Activated naive CD4-positive, alpha-beta T cell treated with anti-CD3 and anti-CD28 coated beads, Interleukin-2, amount 10 ng/mL, durations not matched to agents 7 days and 5 days (primary cell): ENCODE results near the gene KCNJ2.

Source experiments
- CTCF ChIA-PET: fragments of 350-600 bp; sonication (Branson Sonifier 250); formaldehyde crosslinking; loops from one replicate; lab custom pipeline; 2021; ENCODE audit warnings: antibody characterized with exemption; lab: Charles Lee
- DNase-seq: peaks from one replicate; pipeline ENCODE4 v3.0.0-alpha.2; 2020
- H3K27ac Mint-ChIP-seq: one replicate; pipeline ENCODE4 v1.8.0; 2021; ENCODE audit warnings: mild to moderate bottlenecking, moderate library complexity, mixed read lengths
- H3K27me3 Mint-ChIP-seq: one replicate; pipeline ENCODE4 v1.8.0; 2021; ENCODE audit warnings: mild to moderate bottlenecking, mixed read lengths
- H3K36me3 Mint-ChIP-seq: one replicate; pipeline ENCODE4 v1.8.0; 2021; ENCODE audit warnings: mixed read lengths
- H3K4me1 Mint-ChIP-seq: one replicate; pipeline ENCODE4 v1.8.0; 2021; ENCODE audit warnings: mixed read lengths
- H3K4me3 Mint-ChIP-seq: one replicate; pipeline ENCODE4 v1.8.0; 2021; ENCODE audit warnings: mild to moderate bottlenecking, moderate library complexity, mixed read lengths
- H3K9me3 Mint-ChIP-seq: one replicate; pipeline ENCODE4 v1.8.0; 2021; ENCODE audit warnings: mixed read lengths

KCNJ2 gene

DNA sequence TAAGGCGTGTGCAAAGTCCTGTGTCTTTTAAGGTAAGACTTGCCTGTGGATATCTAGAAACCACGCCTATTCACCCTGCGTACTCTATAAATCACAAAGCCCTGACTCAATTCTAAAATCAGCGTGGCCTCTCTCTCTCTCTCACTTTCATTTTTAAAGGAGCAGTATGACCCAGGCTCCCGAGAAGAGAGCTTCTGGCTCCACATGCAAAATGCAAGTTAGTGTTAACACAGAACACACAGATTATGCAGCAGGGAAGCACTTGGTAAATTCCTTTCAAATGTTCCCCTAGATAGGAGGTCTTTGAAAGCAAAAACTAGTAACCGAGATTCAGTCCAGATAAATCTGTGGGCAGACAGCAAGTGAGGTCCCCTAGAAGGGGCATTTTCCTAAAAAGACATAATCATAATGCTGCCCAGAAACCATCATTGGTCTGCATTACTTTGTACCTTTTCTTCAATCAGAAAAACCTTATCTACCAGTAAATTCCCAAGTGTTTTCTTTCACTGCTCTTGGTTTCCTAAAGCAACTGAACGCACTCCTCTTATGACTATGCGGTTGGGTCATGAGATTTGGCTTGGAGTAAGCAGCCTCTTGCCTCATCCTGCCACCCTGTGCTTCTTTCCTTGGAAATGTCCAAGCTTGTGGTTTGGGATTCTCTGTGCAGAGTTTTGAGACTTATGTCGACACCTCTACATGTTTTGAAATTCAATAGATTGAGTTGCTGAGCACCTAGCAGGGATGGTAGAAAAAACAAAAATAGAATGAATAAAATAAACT, 31.7 kb upstream of the KCNJ2 start:
- Mint-ChIP-seq H3K36me3 (no peaks in the 10 kb centered on the region), H3K27me3 (peaks cover 4% of the 10 kb centered on the region), H3K27ac (no peak overlapping the region), H3K4me3 (peak overlapping the region; percentile 19), H3K9me3 (no peaks in the 10 kb centered on the region), H3K4me1 (peaks cover 10% of the 10 kb centered on the region)
- CTCF ChIA-PET = interaction anchor here (0.9 kb wide), 1 partner anchor 530 kb away, joined by 3 read pairs; no protein-coding TSS in a partner anchor
- peak; percentile 32 for DNase-seq

DNA sequence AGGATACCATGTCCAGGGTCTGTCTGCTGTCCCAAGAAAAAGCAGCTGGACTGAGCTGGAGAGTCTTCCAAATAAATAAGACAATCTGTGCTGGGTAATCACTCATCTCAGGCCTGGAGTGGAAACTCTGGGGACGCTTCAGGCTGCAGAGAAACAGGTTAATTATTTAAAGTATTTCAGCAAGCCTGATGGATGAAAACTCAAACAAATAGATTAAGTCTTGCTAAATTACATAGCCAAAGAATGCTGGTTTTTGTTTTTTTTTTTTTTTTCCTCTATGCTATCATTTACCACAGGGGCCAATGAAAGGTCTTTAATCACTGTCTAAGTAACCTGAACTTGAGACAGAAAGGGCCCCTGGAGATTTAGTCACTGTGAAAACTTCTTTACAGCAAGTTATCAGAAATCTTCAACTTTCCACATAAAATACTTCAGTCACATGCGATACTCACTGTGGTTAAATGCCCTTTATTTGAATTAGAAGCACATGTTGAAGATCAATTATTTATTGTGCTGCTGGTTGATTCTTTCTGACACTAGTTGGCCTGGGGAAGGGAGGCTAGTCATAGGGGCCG, 31.0 kb upstream of the KCNJ2 start:
- CTCF ChIA-PET = no interaction called here
- Mint-ChIP-seq H3K27ac (no peak overlapping the region), H3K36me3 (no peaks in the 10 kb centered on the region), H3K27me3 (peaks cover 4% of the 10 kb centered on the region), H3K4me1 (peaks cover 10% of the 10 kb centered on the region), H3K9me3 (no peaks in the 10 kb centered on the region), H3K4me3 (no peak overlapping the region)
- no peak for DNase-seq

DNA sequence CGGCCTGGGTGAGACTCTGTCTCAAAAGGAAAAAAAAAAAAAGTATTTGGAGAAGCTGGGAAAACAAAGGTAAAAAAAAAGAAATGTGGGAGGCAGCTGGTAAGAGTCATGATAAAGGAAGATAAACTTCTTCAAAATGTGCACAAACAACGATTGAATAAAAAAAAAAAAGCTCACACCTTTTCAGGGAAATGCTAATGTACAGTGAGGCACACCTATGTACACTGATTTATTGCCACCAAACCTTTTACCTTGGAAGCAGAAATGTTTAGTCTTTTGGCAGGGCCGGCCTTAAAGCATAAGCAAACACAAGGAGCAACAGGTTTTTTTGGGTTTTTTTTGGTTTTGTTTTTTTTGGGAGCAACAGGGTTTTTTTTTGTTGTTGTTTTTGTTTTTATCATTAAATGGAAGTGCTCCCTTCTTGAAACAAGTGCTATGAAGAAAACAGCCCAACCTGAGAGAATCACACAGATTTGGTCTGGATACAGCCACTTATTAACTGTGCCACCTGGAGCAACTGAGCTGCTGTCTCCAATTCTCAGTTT, 29.8 kb upstream of the KCNJ2 start:
- CTCF ChIA-PET = interaction anchor here (1.0 kb wide), 1 partner anchor 533 kb away, joined by 4 read pairs; no protein-coding TSS in a partner anchor
- no peak overlapping the region for H3K4me3 Mint-ChIP-seq
- no peak overlapping the region for H3K27ac Mint-ChIP-seq
- peaks cover 4% of the 10 kb centered on the region for H3K27me3 Mint-ChIP-seq
- no peak for DNase-seq
- peaks cover 10% of the 10 kb centered on the region for H3K4me1 Mint-ChIP-seq
- no peaks in the 10 kb centered on the region for H3K9me3 Mint-ChIP-seq
- H3K36me3 Mint-ChIP-seq = no peaks in the 10 kb centered on the region

DNA sequence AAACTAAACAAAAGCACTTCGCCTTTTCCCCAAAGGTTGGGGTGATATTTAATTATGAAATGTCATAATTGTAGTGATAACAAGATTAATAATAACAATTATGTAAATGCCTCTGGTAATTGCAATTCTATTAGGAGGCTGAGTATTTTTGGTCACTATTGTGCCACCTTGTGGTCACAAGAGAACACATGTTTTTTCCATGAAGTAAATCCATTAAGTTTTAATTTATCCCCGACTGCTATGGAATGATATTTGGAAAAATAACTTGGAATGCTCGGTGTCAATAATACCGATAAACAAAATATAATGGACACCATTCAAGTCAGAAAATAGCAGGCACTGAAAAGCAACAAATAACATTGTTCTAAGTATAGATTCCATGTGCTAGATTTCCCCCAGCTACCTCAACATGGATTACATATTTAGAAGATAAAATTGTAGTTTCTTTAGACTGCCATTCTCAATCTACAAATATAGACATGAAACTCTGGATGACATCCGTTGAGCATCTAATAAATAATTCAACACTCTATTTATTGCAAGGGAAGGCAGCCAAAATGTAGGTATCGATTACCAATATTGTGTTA, 25.0 kb upstream of the KCNJ2 start:
- DNase-seq = no peak
- no peak overlapping the region for H3K27ac Mint-ChIP-seq
- no peaks in the 10 kb centered on the region for H3K4me1 Mint-ChIP-seq
- H3K27me3 Mint-ChIP-seq = no peaks in the 10 kb centered on the region
- H3K4me3 Mint-ChIP-seq = no peak overlapping the region
- H3K36me3 Mint-ChIP-seq = no peaks in the 10 kb centered on the region
- CTCF ChIA-PET = interaction anchor here (0.7 to 1.6 kb wide), 4 partner anchors 24 to 576 kb away, joined by 3 to 6 read pairs (median 4); no protein-coding TSS in a partner anchor
- no peaks in the 10 kb centered on the region for H3K9me3 Mint-ChIP-seq

DNA sequence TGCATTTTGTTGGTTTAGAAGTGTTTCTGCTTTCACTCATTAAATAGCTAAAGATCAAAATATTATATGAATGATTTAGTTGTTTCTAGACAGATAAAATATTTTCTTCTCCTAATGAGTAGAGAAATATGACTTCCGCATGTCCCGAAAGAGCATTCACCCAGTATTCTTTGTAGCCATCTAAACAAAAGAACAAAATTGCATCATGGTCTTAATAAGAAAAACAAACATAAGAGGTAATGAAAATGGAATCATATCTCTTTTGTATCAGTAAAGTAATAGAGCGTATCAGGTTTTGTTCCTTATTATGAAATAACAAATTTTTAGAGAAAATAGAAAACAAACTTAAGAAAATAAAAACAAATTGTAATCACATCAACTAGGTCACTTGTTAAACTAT, 16.1 kb upstream of the KCNJ2 start:
- CTCF ChIA-PET = no interaction called here
- Mint-ChIP-seq H3K36me3 (no peaks in the 10 kb centered on the region), H3K27me3 (no peaks in the 10 kb centered on the region), H3K4me1 (no peaks in the 10 kb centered on the region), H3K4me3 (no peak overlapping the region), H3K27ac (no peak overlapping the region), H3K9me3 (no peaks in the 10 kb centered on the region)
- no peak for DNase-seq

DNA sequence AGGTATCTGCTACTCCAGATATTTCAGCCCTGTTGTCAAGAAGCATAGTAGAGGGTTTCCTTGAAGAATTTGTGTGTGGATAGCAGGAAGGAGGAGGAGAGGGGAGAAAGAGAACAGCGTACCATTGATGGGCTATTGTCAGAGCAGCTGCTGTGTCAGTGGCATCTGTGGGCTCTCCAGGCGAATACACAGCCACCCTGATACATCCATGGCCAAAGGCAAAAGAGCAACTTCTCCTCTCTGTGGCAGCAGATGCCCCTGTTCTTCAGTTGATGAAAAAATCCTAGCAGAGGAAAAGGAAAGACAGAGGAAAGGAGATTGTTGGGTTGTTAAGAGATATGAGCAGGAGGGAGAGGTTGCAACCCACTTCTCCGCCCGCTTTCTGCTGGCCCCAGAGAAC, 12.2 kb upstream of the KCNJ2 start:
- Mint-ChIP-seq H3K27ac (no peak overlapping the region), H3K9me3 (no peaks in the 10 kb centered on the region), H3K36me3 (no peaks in the 10 kb centered on the region), H3K4me1 (no peaks in the 10 kb centered on the region), H3K4me3 (no peak overlapping the region), H3K27me3 (peaks cover 4% of the 10 kb centered on the region)
- CTCF ChIA-PET = no interaction called here
- DNase-seq = no peak

DNA sequence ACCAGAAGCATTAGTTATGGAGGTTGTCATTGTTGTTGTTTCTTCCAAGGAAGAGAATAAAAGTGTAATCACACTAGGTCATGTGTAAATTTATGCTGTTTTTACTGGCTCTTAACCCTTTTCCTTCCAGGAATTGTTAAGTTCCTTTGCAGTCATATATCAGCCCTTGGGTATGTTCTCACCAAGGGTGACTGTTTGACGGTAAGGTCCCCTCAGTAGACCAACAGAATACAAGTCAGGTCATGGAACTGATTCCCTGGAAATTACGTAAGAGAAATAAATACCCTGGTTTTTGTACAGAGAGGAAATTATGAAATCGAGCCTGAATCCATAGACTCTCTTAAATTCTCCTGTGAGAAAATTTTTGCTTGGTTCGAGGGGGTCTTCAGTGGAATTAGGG, 11.2 kb upstream of the KCNJ2 start:
- CTCF ChIA-PET = no interaction called here
- Mint-ChIP-seq H3K9me3 (no peaks in the 10 kb centered on the region), H3K36me3 (no peaks in the 10 kb centered on the region), H3K27ac (no peak overlapping the region), H3K4me1 (no peaks in the 10 kb centered on the region), H3K4me3 (no peak overlapping the region), H3K27me3 (peaks cover 4% of the 10 kb centered on the region)
- no peak for DNase-seq

DNA sequence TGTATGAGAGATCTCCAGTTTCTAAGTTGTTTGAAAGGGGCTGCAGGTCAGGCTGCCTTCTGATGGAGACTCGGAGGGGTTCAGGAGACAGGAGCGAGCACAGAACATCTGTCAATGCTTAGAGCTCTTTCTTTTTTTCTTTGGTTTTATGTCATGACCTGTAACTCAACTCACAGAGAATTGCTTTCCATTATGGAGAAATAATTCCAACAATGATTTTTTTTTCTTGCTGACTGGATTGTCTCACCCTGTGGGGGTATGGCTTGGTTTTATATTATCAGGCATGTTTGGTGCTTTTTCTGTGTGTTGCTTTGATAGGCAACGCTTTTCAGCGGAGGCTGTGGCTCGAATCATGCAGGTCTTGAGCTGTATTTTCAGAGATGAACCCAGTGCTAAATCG, 10.7 kb upstream of the KCNJ2 start:
- H3K4me3 Mint-ChIP-seq = no peak overlapping the region
- no peaks in the 10 kb centered on the region for H3K9me3 Mint-ChIP-seq
- H3K36me3 Mint-ChIP-seq = no peaks in the 10 kb centered on the region
- H3K27ac Mint-ChIP-seq = no peak overlapping the region
- DNase-seq = no peak
- peaks cover 4% of the 10 kb centered on the region for H3K27me3 Mint-ChIP-seq
- H3K4me1 Mint-ChIP-seq = no peaks in the 10 kb centered on the region
- CTCF ChIA-PET = no interaction called here

DNA sequence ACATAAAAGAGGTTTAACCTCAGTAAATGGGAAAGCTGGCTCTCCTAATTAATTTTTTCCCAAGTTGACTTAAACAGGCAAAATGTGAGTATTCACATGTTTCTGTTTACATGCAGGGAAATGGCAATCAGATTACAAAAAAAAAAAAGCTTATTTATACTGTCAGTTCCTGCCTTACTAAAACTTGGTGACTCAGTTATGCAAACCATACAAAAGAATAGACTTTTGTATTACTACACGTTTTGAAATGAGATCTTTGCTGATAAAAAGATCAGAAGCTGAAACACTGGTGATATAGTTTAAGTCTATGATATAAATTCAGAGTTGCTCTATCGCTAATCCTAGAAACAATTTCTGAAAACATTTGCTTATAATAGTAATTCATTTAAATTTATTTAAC, 9.4 kb upstream of the KCNJ2 start:
- CTCF ChIA-PET = no interaction called here
- H3K27ac Mint-ChIP-seq = no peak overlapping the region
- H3K4me1 Mint-ChIP-seq = no peaks in the 10 kb centered on the region
- no peak for DNase-seq
- H3K27me3 Mint-ChIP-seq = peaks cover 4% of the 10 kb centered on the region
- no peak overlapping the region for H3K4me3 Mint-ChIP-seq
- no peaks in the 10 kb centered on the region for H3K9me3 Mint-ChIP-seq
- no peaks in the 10 kb centered on the region for H3K36me3 Mint-ChIP-seq

DNA sequence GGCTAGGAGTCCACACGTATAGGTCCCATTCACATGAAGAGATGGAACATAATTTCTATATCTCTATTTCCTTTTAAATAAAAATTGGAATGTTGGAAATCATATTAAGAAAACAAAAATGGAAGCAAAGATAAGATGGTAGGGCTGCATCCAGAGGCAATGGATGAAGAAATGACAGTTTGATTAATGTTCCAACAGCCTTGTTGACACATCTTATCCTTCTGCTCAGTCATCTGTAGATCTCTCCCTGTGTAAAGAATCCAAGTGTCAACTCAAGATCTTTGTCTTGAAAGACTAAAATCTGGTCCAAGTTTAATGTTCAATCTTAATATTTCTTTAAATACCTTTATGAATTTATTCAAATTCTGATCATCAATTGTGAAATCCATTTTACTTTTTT, 7.8 kb upstream of the KCNJ2 start:
- H3K36me3 Mint-ChIP-seq = no peaks in the 10 kb centered on the region
- CTCF ChIA-PET = no interaction called here
- no peak overlapping the region for H3K4me3 Mint-ChIP-seq
- H3K27ac Mint-ChIP-seq = no peak overlapping the region
- no peaks in the 10 kb centered on the region for H3K9me3 Mint-ChIP-seq
- no peak for DNase-seq
- H3K27me3 Mint-ChIP-seq = peaks cover 4% of the 10 kb centered on the region
- H3K4me1 Mint-ChIP-seq = no peaks in the 10 kb centered on the region

DNA sequence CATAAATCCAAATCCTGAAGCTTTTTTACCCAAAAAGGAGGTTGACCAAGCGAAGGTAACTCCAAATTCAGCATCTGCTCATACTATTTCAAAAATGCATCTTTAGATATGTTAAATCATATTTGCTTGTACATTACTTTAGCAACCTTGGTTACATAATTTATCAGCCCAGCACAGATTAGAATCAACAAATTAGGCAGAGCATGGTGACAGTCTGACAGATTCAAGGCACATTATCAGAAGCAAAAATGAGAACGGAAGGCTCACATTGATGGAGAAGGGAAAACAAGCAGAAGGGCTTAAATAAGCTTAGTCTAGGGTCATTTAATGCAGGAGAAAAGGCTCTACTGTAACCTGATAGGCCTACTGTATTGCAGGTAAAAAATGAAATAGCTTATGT, 3.9 kb upstream of the KCNJ2 start:
- H3K27ac Mint-ChIP-seq = no peak overlapping the region
- H3K27me3 Mint-ChIP-seq = peaks cover 34% of the 10 kb centered on the region
- H3K36me3 Mint-ChIP-seq = no peaks in the 10 kb centered on the region
- DNase-seq = no peak
- no peaks in the 10 kb centered on the region for H3K9me3 Mint-ChIP-seq
- H3K4me3 Mint-ChIP-seq = no peak overlapping the region
- peaks cover 20% of the 10 kb centered on the region for H3K4me1 Mint-ChIP-seq
- CTCF ChIA-PET = interaction anchor here (1.0 kb wide), 1 partner anchor 559 kb away, joined by 3 read pairs; no protein-coding TSS in a partner anchor

DNA sequence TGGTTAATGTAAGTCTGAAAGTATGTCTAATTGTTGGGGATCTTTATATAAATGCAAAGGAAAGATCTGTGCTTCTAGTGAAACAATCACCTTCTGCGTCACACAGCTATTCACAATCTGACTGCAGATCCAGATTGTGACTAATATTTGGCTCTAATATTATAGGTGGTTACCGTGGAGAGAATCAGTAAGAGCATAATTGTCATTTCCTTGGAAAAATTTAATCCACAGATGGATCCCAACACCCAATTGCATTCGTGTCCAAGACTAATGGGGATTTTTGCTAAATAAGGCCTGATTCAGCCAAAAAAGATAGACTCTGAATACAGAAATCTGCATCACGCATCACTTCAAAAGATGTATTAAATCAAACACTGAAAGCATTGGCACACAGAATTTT, 2.7 kb upstream of the KCNJ2 start:
- H3K27ac Mint-ChIP-seq = no peak overlapping the region
- DNase-seq = no peak
- H3K4me3 Mint-ChIP-seq = no peak overlapping the region
- H3K36me3 Mint-ChIP-seq = no peaks in the 10 kb centered on the region
- CTCF ChIA-PET = interaction anchor here (2.2 kb wide), 1 partner anchor 559 kb away, joined by 10 read pairs; no protein-coding TSS in a partner anchor
- peaks cover 20% of the 10 kb centered on the region for H3K4me1 Mint-ChIP-seq
- no peaks in the 10 kb centered on the region for H3K9me3 Mint-ChIP-seq
- peaks cover 40% of the 10 kb centered on the region for H3K27me3 Mint-ChIP-seq

DNA sequence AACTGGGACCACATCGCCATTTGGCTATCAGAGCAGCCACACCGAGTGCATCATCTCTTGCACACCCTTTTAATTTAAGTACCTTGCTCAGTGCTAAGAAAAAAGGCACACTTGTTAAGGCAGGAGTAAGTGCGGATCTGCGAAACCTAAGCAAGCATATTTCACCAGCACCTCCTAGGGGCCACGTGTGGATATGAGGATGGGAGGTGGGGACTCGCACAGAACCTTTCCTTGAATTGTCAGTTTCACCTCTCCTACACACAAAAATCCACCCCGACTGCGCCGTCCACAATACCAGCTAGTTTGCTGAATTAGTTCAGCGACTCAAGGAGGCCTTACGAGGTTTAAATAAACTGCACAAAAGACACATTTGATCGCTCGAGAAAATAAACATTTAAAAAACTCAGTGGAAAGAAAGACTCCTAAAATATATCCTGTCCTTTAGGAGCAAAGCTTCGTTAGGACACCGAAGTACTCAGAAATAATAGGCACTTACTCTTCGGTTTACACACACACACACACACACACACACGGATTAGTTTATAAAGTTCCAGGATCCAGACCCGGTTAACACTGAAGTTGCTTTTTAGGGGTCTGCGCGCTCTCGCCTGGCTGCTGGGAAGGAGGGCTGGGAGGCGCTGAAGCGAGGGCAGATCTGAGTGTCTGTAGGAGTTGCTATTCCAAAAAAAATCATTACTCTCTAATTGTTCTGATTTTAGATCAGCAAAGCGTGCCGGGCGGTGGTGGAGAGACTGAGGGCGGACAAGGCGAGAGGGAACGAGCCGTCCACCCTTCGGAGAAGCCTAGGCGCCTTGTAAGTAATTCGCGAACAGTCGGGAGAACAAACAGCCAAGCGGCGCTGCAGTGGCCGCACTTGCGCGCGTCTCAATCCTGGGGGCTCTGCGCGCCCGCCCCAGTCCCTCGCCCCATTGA, 1.0 kb upstream of the KCNJ2 start:
- CTCF ChIA-PET = interaction anchor here (0.6 to 2.2 kb wide), 4 partner anchors 24 to 599 kb away, joined by 3 to 10 read pairs (median 3); no protein-coding TSS in a partner anchor
- no peak overlapping the region for H3K27ac Mint-ChIP-seq
- DNase-seq = peak; percentile 48
- H3K27me3 Mint-ChIP-seq = peaks cover 40% of the 10 kb centered on the region
- H3K36me3 Mint-ChIP-seq = no peaks in the 10 kb centered on the region
- H3K9me3 Mint-ChIP-seq = no peaks in the 10 kb centered on the region
- H3K4me3 Mint-ChIP-seq = peak overlapping the region; percentile 66
- H3K4me1 Mint-ChIP-seq = peaks cover 20% of the 10 kb centered on the region
